ENCODE results near the gene KCNIP4. TPM values are rescaled to one million over a fixed set of nuclear protein-coding genes. Genes with fewer than 3 reads are reported as not detected.

Gene KCNIP4
- total RNA-seq, 1 experiment from 2014 or later = 0.91 TPM

DNA sequence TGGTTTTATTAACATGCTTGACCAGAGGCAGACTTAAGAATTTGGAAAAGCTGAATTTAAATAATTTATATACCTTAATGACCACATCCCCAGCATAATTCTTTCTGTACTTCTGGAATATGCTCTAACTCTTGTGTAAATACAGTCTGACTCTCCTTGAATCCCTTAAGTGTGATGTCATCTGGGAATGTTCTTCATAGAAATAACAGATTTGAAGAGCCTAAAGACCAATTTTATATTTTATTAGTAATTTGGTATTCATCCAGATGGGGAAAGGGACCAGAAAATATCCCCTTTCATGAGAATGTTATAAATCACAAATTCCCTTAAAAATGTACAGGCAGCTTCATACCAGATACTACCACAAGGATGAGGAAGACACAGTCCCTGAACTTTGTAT lies 58.3 kb downstream of the KCNIP4 start:
- ChIA-PET POLR2A (no interaction called here), CTCF (no interaction called here)
- peaks cover 8% of the 10 kb centered on the region for H3K4me1 Mint-ChIP-seq (ENCODE audit: insufficient read depth, unreplicated experiment)
- no peaks in the 10 kb centered on the region for H3K9me3 Mint-ChIP-seq (ENCODE audit: unreplicated experiment)
- BruUV-seq (replicated peaks) = no TSS peak
- H3K36me3 Mint-ChIP-seq (ENCODE audit: insufficient read depth, unreplicated experiment) = no peaks in the 10 kb centered on the region
- no peak overlapping the region for H3K27ac Mint-ChIP-seq (ENCODE audit: low read depth, unreplicated experiment)
- no peak overlapping the region for H3K4me3 Mint-ChIP-seq (ENCODE audit: unreplicated experiment)
- intact Hi-C loops (cut with micrococcal nuclease) = no loop called here
- TF ChIP-seq, protein P1, sequence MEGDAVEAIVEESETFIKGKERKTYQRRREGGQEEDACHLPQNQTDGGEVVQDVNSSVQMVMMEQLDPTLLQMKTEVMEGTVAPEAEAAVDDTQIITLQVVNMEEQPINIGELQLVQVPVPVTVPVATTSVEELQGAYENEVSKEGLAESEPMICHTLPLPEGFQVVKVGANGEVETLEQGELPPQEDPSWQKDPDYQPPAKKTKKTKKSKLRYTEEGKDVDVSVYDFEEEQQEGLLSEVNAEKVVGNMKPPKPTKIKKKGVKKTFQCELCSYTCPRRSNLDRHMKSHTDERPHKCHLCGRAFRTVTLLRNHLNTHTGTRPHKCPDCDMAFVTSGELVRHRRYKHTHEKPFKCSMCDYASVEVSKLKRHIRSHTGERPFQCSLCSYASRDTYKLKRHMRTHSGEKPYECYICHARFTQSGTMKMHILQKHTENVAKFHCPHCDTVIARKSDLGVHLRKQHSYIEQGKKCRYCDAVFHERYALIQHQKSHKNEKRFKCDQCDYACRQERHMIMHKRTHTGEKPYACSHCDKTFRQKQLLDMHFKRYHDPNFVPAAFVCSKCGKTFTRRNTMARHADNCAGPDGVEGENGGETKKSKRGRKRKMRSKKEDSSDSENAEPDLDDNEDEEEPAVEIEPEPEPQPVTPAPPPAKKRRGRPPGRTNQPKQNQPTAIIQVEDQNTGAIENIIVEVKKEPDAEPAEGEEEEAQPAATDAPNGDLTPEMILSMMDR (IDR thresholded peaks at IDR 0.05; ENCODE audit: unreplicated experiment) = no peak
- DNase-seq (ENCODE audit: unreplicated experiment) = no peak
- no peaks in the 10 kb centered on the region for H3K27me3 Mint-ChIP-seq (ENCODE audit: insufficient read depth, unreplicated experiment)

DNA sequence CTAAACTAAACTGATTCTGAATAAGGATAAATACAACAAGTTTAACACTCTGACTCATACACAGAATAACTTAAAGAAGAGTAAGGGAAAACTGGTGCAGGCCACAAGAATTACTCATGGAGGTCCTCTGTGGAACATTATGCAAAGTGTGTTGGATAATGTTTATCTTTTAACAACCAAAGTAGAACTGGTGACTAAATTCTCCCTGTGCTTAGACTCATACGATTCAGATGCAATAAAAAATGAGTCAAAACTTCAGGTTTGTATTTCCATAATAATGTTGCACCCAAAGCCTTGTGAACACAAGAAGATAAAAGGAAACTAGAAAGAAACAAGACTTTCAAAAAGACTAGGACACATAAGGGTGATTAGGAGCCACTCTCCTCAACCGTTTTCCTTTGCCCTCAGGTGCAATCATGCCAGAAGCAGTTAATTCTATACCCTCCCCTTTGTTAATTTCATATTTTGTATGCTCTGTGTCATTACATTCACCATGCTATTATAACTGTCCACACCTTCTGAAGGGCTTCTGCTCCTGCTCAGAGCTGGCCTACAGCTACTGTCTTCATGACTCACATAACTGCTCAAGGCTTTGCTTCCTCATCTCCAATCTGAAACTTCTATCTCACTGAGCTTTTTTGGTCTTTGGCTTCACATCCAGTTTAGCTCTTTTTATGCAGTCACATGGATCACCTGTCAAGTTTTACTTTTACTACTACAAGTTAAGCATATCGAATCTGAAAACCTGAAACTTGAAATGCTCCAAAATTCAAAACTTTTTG lies 60.2 kb downstream of the KCNIP4 start:
- peak overlapping the region; percentile 44 for H3K27ac Mint-ChIP-seq (ENCODE audit: low read depth, unreplicated experiment)
- ChIA-PET CTCF (no interaction called here), POLR2A (no interaction called here)
- TF ChIP-seq, protein P1 (IDR thresholded peaks at IDR 0.05; ENCODE audit: unreplicated experiment) = no peak
- peaks cover 11% of the 10 kb centered on the region for H3K4me1 Mint-ChIP-seq (ENCODE audit: insufficient read depth, unreplicated experiment)
- no peaks in the 10 kb centered on the region for H3K27me3 Mint-ChIP-seq (ENCODE audit: insufficient read depth, unreplicated experiment)
- BruUV-seq (replicated peaks) = no TSS peak
- DNase-seq (ENCODE audit: unreplicated experiment) = peak; percentile 77
- H3K4me3 Mint-ChIP-seq (ENCODE audit: unreplicated experiment) = no peak overlapping the region
- intact Hi-C loops (cut with micrococcal nuclease) = no loop called here
- H3K36me3 Mint-ChIP-seq (ENCODE audit: insufficient read depth, unreplicated experiment) = no peaks in the 10 kb centered on the region
- no peaks in the 10 kb centered on the region for H3K9me3 Mint-ChIP-seq (ENCODE audit: unreplicated experiment)

DNA sequence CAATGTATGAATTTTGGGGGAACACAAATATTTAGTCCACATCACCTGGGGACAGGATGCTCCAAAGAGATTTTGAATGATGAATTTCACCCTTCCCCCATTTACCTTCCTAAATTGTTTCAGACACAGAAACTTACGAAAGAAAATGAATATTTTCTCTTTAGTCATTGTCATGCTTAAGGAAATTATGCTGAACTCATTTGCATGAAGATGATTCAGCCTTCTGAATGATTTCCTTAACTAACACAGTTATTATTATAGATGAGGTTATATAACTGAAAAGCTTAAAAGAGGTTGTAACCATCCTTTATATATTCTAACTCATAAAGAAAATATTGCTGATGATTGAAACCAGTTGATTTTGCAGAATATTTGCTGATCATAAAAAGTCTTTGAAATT lies 61.1 kb downstream of the KCNIP4 start:
- TF ChIP-seq, protein P1 (IDR thresholded peaks at IDR 0.05; ENCODE audit: unreplicated experiment) = no peak
- Mint-ChIP-seq H3K4me1 (ENCODE audit: insufficient read depth, unreplicated experiment) (peaks cover 11% of the 10 kb centered on the region), H3K4me3 (ENCODE audit: unreplicated experiment) (no peak overlapping the region), H3K27me3 (ENCODE audit: insufficient read depth, unreplicated experiment) (no peaks in the 10 kb centered on the region), H3K9me3 (ENCODE audit: unreplicated experiment) (no peaks in the 10 kb centered on the region), H3K27ac (ENCODE audit: low read depth, unreplicated experiment) (no peak overlapping the region), H3K36me3 (ENCODE audit: insufficient read depth, unreplicated experiment) (no peaks in the 10 kb centered on the region)
- ChIA-PET POLR2A (no interaction called here), CTCF (no interaction called here)
- BruUV-seq (replicated peaks) = no TSS peak
- DNase-seq (ENCODE audit: unreplicated experiment) = no peak
- intact Hi-C loops (cut with micrococcal nuclease) = no loop called here

DNA sequence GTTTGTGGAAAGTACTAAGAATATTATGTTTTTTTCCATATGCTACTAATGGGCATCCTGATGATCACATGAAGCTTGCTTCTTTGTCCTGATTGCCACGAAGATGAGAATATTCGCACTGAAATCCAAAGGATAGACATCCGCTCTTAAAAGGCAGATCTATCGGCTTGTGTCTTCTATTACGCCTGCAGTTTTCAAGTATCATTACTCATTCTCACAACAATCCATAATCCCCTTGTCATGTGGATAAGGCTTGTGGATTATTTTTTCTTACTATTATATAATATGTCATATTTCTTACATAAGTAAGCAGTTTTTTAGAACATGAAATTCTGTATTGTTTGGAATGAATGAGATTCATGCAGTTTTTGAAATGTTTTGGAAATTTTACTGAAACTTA lies 62.8 kb downstream of the KCNIP4 start:
- ChIA-PET CTCF (no interaction called here), POLR2A (no interaction called here)
- intact Hi-C loops (cut with micrococcal nuclease) = no loop called here
- no TSS peak for BruUV-seq (replicated peaks)
- Mint-ChIP-seq H3K9me3 (ENCODE audit: unreplicated experiment) (no peaks in the 10 kb centered on the region), H3K4me3 (ENCODE audit: unreplicated experiment) (no peak overlapping the region), H3K27me3 (ENCODE audit: insufficient read depth, unreplicated experiment) (no peaks in the 10 kb centered on the region), H3K27ac (ENCODE audit: low read depth, unreplicated experiment) (no peak overlapping the region), H3K4me1 (ENCODE audit: insufficient read depth, unreplicated experiment) (peaks cover 11% of the 10 kb centered on the region), H3K36me3 (ENCODE audit: insufficient read depth, unreplicated experiment) (no peaks in the 10 kb centered on the region)
- no peak for DNase-seq (ENCODE audit: unreplicated experiment)
- TF ChIP-seq, protein P1 (IDR thresholded peaks at IDR 0.05; ENCODE audit: unreplicated experiment) = no peak
